ENCODE data around the gene LOC101059915.
"Not testable (repeated sequence)": the region's sequence is repeated elsewhere in the genome, so short reads cannot be mapped to it uniquely, and the experiment has no call there.

Gene LOC101059915

GRCh38 chrX:71640002-71640401 is 27.3 kb upstream of the LOC101059915 start:
- DNase-seq = no peak

GRCh38 chrX:71644406-71644805 is 22.9 kb upstream of the LOC101059915 start:
- DNase-seq = not testable (repeated sequence)

DNA sequence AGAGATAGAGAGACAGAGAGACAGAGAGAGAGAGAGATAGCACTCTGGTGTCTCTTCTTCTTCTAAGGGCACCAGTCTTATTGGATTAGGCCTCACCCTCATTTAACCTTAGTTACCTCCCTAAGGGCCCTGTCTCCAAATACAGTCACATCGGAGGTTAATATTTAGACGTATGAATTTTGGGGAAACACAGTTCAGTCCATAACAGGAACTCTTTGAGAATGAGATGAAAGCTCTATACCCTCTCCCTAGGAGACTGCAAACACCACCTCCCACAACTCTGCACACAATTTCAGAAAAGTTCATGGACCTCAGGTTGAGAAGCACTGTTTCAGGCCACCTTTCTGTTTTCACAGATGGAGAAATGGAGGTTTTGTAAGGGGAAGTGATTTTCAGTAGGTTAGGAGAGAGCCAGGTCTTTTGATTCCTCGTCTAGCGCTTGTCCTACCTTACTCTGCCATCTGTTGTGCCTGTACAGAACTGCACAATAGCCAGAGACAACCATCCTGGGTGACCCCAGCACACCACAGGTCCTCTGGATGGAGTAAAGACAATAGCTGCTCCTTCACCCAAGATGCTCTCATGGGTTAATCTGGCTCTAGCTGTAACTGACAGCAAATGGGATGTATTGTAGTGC is 16.9 kb upstream of the LOC101059915 start:
- DNase-seq = peak in 2 of 5 experiments; percentile 30 to 33

GRCh38 chrX:71652405-71652804 is 14.9 kb upstream of the LOC101059915 start:
- peak in 3 of 5 experiments; percentile 11 to 62 (median 39) for DNase-seq

DNA sequence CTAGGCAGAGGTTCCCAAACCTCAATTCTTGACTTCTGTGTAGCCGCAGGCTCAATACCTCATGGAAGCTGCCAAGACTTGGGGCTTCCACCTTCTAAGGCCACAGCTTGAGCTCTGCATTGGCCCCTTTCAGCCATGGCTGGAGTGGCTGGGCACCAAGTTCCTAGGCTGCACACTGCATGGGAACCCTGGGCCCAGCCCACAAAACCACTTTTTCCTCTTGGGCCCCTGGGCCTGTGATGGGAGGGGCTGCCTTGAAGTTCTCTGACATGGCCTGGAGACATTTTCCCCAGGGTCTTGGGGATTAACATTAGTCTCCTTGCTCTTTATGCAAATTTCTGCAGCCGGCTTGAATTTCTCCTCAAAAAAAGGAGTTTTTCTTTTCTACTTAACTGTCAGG is 14.0 kb upstream of the LOC101059915 start:
- no peak for DNase-seq

DNA sequence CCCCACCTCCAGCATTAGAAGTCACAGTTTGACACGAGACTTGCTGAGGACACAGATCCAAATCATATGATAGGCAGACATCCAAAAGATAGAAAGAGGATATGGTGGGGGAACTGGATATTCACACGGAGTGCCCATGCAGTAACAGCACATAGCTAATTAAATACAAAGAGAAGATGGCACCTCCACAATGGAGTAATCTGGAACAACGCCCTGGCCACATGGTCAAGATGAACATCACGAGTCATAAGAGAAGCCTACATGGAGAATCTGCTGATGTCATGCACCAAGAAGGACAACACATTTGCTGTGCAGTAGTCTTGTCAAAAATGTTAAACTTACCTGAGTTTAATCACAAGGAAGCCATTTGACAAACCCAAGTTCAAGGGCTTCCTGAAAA is 10.1 kb upstream of the LOC101059915 start:
- DNase-seq = no peak

GRCh38 chrX:71659342-71659741 is 8.0 kb upstream of the LOC101059915 start:
- no peak for DNase-seq

GRCh38 chrX:71659959-71660358 is 7.4 kb upstream of the LOC101059915 start:
- DNase-seq = no peak

DNA sequence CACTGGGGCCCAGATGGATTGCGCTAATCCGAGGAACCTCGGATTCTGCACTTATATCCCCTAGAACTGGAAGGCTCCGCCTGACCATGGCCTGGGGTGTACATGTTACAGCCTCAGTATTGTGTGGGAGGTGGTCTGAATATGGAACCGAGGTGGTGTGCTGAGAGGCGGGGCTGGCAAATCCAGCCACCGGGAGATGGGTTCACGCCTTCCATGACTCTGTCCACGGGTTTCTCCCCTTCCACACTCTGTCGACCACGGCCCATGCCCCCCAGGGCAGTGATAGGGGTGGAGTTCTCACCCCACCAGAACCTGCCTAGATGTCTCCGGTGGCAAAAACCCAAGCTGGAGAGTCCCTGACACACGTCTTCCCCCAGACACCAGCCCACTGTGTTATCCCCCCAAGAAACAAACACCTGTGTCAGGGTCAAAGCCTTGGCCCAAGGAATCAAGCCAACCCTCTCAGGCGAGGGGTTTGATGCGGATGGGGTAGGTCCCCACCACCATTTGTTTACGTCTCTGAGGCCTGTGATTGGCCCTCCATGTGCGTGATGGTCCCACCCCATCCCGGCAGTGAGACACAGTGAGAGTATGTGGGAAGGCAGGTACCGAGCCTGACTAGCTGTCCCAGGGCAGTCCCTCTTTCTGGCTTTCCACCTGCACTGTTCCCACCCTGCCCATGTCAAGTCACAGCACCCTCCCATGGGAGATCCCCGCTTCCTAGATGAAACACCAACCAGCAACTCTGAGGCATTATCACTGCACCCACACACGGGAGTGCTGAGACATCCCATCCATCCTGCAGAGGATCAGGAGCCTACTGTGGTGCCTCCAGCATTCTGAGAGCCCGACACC is 6.6 kb upstream of the LOC101059915 start:
- no peak for DNase-seq

- no peak for DNase-seq
Measured at GRCh38 chrX:71661919-71662318, 5.4 kb upstream of the LOC101059915 start.

- peak in 2 of 5 experiments; percentile 26 to 30 for DNase-seq
Measured at GRCh38 chrX:71662654-71663053, 4.7 kb upstream of the LOC101059915 start.

- DNase-seq = peak in 3 of 5 experiments; percentile 15 to 52 (median 47)
Measured at GRCh38 chrX:71663238-71663637, 4.1 kb upstream of the LOC101059915 start.

DNA sequence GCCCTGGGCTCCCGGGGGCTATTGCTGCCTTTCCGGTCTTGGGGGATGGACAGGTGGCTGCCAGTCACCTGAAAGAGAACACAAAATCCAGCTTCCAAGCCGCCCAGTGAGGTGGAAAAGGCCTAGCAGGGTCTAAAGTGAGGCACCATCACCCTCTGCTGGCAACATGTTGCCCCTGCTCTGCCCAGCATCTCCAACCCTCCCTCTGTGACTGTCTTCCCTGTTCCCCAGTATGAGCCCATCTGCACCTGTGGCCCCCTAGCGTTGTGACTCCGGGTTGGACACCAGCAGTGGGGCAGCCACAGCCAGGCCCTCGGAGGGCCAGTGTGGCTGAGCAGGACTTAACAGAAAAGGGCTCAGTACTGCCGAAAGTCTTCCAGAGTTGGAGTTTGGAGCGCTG is 3.1 kb upstream of the LOC101059915 start:
- peak in 1 of 5 experiments; percentile 10 for DNase-seq

DNA sequence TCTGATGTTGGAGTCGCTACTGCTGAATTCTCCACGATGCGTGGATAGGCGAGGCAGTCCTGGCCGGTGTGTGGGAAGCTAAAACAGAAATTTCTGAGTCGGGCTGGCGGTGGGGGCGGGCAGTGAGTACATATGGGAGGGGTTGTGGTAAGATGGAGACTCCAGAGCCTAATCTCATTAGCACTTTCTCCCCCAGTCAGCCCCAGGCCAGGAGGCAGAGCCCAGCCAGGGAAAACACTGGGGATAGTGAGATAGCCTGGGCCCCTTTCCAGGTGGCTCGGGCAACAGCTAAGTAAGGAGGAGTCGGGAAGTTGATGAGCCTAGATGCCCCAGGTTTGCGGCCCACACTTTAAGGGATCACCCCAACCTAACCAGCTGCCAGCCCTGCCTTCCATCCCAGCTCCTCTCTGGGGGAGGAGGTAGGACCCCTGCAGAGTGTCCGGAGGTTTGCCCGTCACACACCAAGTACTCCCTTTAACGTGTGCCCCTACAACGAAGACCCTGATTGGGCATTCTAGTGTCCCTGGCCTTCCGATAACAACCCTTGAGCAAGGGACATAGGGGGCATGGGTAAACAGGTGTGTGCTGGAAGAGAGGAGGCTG is 2.4 kb upstream of the LOC101059915 start:
- DNase-seq = no peak

GRCh38 chrX:71665747-71666146 is 1.6 kb upstream of the LOC101059915 start:
- DNase-seq = no peak

- DNase-seq = no peak
Measured at GRCh38 chrX:71666240-71667223, 814 bp upstream of the LOC101059915 start.

GRCh38 chrX:71668248-71668595 is 876 bp downstream of the LOC101059915 start:
- no peak for DNase-seq

- DNase-seq = no peak
Measured at GRCh38 chrX:71669492-71669891, 2.1 kb downstream of the LOC101059915 start.

GRCh38 chrX:71669947-71670346 is 2.6 kb downstream of the LOC101059915 start:
- not testable (repeated sequence) for DNase-seq

- peak in 1 of 5 experiments; percentile 54 for DNase-seq
Measured at GRCh38 chrX:71671043-71671780, 3.9 kb downstream of the LOC101059915 start.

DNA sequence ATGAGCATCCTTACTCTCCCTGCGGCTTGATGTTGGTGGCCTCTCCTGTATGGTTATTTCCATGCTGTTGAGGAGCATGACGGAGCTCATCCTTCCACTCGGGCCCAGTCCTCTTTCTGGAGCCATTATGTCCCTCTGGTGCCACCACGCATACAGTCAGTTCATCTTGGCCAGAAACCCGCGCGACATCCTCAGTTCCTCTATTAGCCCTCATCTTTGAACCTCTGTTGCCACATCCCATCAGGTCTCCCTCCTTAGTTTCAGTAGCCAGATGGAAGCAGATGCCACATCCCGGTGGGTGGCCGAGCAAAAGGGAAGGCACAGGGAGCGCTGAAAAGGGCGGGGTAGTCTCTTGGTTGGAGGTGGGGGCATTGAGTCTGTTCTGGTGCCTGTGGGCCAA is 4.6 kb downstream of the LOC101059915 start:
- no peak for DNase-seq

DNA sequence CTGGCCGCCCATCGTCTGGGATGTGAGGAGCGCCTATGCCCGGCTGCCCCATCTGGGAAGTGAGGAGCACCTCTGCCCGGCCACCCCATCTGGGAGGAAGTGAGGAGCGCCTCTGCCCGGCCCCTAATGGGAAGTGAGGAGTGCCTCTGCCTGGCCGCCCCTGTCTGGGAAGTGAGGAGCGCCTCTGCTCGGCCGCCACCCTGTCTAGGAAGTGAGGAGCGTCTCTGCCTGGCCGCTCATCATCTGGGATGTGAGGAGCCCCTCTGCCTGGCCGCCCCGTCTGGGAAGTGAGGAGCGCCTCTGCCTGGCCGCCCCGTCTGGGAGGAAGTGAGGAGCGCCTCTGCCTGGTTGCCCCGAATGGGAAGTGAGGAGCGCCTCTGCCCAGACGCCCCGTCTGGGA is 8.3 kb downstream of the LOC101059915 start:
- DNase-seq = not testable (repeated sequence)

All from T-helper 2 cell (primary cell).